Stimulated activated CD8-positive, alpha-beta memory T cell treated with anti-CD3 and anti-CD28 coated beads, Interleukin-7, amount 100 ng/mL, for 4 hours (primary cell): ENCODE results near the gene LAMTOR4.
A peak's percentile ranks its signal among the peaks of the same experiment; 100 is the strongest.

ENCODE experiments used
- DNase-seq, 2 donors: peaks; one replicate each; pipeline ENCODE4 v3.0.0-alpha.2; 2020; ENCODE audit warnings: low read depth in 2 of 2

The LAMTOR4 gene

GRCh38 chr7:100148559-100149328 lies at the start of gene LAMTOR4:
Gene LAMTOR4, plus strand, starts transcription at chr7:100148918. Its CDS starts 55 bp downstream, at chr7:100148973.
- peak; percentile 97 for DNase-seq

GRCh38 chr7:100099452-100099851 lies 49.3 kb upstream of the LAMTOR4 start:
- no peak for DNase-seq

GRCh38 chr7:100100420-100101015 lies 48.2 kb upstream of the LAMTOR4 start:
- DNase-seq: peak; percentile 77 to 85

GRCh38 chr7:100101016-100101862 lies 47.5 kb upstream of the LAMTOR4 start, which contains the start of the genes AP4M1 and MCM7:
Gene AP4M1, plus strand, starts transcription at chr7:100101643. Its CDS starts 72 bp downstream, at chr7:100101715.
Gene MCM7, minus strand, starts transcription at chr7:100101397. Its CDS starts 103 bp downstream, at chr7:100101294.
- DNase-seq: peak; percentile 94 to 95

- DNase-seq: no peak
These were observed 45.5 kb upstream of the LAMTOR4 start for GRCh38 chr7:100102950-100103840.

GRCh38 chr7:100105534-100105933 lies 43.2 kb upstream of the LAMTOR4 start:
- DNase-seq: no peak

- DNase-seq: no peak
These were observed 42.1 kb upstream of the LAMTOR4 start for GRCh38 chr7:100106633-100107032.

GRCh38 chr7:100107125-100107737 lies 41.5 kb upstream of the LAMTOR4 start:
- DNase-seq: no peak

- DNase-seq: no peak
These were observed 40.8 kb upstream of the LAMTOR4 start for GRCh38 chr7:100107890-100108289.

GRCh38 chr7:100109521-100110163 lies 39.1 kb upstream of the LAMTOR4 start:
- DNase-seq: no peak

GRCh38 chr7:100111156-100111555 lies 37.6 kb upstream of the LAMTOR4 start:
- no peak for DNase-seq

- no peak for DNase-seq
These were observed 36.8 kb upstream of the LAMTOR4 start for GRCh38 chr7:100111914-100112313.

- no peak for DNase-seq
These were observed 33.7 kb upstream of the LAMTOR4 start for GRCh38 chr7:100115026-100115425.

- no peak for DNase-seq
These were observed 30.2 kb upstream of the LAMTOR4 start for GRCh38 chr7:100118388-100119071.

GRCh38 chr7:100119072-100119969 lies 29.4 kb upstream of the LAMTOR4 start, which contains the start of the genes CNPY4 and TAF6:
Gene CNPY4, plus strand, starts transcription at chr7:100119634. Its CDS starts 111 bp downstream, at chr7:100119745.
Gene TAF6, minus strand, starts transcription at chr7:100119358. Its CDS starts 5,149 bp downstream, at chr7:100114209.
- DNase-seq: peak; percentile 91 to 92

GRCh38 chr7:100119970-100120732 lies 28.6 kb upstream of the LAMTOR4 start:
- DNase-seq: peak; percentile 42 to 54

- DNase-seq: no peak
These were observed 28.0 kb upstream of the LAMTOR4 start for GRCh38 chr7:100120733-100121036.

GRCh38 chr7:100122067-100122466 lies 26.7 kb upstream of the LAMTOR4 start:
- no peak for DNase-seq
